ENCODE results near the gene ATP8B3. TPM values are rescaled to one million over a fixed set of nuclear protein-coding genes. Genes with fewer than 3 reads are reported as not detected.

ATP8B3 gene
- total and polyA plus RNA-seq, 10 donors: 1.9 to 10.1 (median 5.6) TPM

DNA sequence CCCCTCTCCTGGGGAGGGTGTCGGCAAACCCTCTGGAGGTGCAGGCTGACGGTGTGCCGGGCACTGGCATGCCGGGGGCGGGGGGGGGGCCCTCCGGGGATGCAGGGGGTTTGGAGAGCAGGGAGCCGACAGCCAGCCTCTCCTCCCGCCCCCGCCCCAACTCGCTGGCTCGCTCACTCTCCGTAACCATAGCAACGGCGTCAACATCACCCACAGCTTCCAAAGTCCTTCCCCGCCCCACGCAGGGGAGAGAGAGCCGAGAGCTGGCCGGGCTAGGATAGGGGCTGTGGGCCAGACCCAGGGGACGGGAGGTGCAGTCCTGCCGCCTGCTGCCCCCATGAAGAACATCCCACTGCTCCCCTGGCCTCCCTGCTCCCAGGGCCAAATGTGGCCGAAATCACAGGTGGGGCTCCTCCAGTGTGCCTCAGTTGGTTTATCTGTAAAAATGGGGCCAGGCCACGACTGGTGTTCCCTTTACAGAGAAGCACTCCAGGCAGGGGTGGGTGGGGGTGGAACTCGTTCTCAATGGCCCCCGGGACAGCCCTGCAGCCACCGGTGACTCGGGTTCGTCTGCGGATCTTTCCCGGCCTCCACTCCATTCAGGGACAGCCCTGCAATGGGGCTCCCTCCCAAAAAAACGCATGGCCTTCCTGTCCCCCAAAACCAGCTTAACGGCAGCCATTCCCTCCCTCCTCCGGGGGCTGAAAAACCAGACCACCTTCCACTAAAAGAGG is 48.1 kb upstream of the ATP8B3 start:
- peak overlapping the region in 5 of 8 donors; percentile 46 to 99 (median 97) for H3K27ac ChIP-seq
- intact Hi-C loops (cut with DNase I; ENCODE audit: low total_unique reads): no loop called here
- H3K36me3 ChIP-seq: no peaks in the 10 kb centered on the region
- TF ChIP-seq POLR2AphosphoS5 (IDR thresholded peaks at IDR 0.05): no peak
- H3K9me3 ChIP-seq: no peaks in the 10 kb centered on the region
- peaks cover 47 to 83% (median 80%) of the 10 kb centered on the region in 6 donors for H3K4me1 ChIP-seq
- 44 to 76% (median 47%) methylated on average over 10 to 32 of the region's 32 CpGs for WGBS, 5 donors
- peak overlapping the region in 1 of 8 donors; percentile 81 for H3K4me3 ChIP-seq
- no peak for DNase-seq
- H3K27me3 ChIP-seq (replicated peaks in 1 of 7): no peaks in the 10 kb centered on the region

DNA sequence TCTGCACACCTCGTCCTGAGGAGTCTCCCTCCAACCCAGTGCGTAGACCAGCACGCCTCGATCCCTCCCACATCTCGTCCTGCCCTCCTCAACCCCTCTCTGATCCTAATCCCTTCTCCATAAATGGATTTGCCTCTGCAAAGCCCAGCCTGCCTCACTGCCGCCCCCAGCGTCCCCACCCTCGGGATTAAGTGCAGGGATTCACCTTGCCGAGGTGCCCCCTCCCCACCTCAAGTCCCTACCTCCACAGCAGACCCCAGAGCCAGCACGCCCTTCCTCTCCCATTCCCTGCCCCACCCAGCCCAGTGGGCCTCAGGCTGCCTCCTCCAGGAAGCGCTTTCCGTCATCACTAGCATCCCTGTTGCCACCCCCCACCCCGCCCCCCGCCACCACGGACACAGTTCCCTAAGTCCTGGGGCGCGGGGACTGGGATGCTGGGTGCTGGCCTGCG is 47.3 kb upstream of the ATP8B3 start:
- peak overlapping the region in 6 of 8 donors; percentile 46 to 99 (median 96) for H3K27ac ChIP-seq
- no peak for DNase-seq
- intact Hi-C loops (cut with DNase I; ENCODE audit: low total_unique reads): no loop called here
- 64 to 75% (median 69%) methylated on average over 17 to 18 of the region's 18 CpGs for WGBS, 5 donors
- peaks cover 0 to 2% (median under 1%) of the 10 kb centered on the region in 6 donors for H3K36me3 ChIP-seq
- H3K4me3 ChIP-seq: no peak overlapping the region
- TF ChIP-seq POLR2AphosphoS5 (IDR thresholded peaks at IDR 0.05): peak in 1 of 3 donors; percentile 23
- TF ChIP-seq POLR2A (IDR thresholded peaks at IDR 0.05): no peak
- TF ChIP-seq, protein P1, sequence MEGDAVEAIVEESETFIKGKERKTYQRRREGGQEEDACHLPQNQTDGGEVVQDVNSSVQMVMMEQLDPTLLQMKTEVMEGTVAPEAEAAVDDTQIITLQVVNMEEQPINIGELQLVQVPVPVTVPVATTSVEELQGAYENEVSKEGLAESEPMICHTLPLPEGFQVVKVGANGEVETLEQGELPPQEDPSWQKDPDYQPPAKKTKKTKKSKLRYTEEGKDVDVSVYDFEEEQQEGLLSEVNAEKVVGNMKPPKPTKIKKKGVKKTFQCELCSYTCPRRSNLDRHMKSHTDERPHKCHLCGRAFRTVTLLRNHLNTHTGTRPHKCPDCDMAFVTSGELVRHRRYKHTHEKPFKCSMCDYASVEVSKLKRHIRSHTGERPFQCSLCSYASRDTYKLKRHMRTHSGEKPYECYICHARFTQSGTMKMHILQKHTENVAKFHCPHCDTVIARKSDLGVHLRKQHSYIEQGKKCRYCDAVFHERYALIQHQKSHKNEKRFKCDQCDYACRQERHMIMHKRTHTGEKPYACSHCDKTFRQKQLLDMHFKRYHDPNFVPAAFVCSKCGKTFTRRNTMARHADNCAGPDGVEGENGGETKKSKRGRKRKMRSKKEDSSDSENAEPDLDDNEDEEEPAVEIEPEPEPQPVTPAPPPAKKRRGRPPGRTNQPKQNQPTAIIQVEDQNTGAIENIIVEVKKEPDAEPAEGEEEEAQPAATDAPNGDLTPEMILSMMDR (IDR thresholded peaks at IDR 0.05 in 8 of 11, conservative IDR thresholded peaks at IDR 0.05 in 3 of 11): no peak
- no peaks in the 10 kb centered on the region for H3K27me3 ChIP-seq (replicated peaks in 1 of 7)
- H3K9me3 ChIP-seq: no peaks in the 10 kb centered on the region
- H3K4me1 ChIP-seq: peaks cover 49 to 83% (median 81%) of the 10 kb centered on the region in 6 donors

DNA sequence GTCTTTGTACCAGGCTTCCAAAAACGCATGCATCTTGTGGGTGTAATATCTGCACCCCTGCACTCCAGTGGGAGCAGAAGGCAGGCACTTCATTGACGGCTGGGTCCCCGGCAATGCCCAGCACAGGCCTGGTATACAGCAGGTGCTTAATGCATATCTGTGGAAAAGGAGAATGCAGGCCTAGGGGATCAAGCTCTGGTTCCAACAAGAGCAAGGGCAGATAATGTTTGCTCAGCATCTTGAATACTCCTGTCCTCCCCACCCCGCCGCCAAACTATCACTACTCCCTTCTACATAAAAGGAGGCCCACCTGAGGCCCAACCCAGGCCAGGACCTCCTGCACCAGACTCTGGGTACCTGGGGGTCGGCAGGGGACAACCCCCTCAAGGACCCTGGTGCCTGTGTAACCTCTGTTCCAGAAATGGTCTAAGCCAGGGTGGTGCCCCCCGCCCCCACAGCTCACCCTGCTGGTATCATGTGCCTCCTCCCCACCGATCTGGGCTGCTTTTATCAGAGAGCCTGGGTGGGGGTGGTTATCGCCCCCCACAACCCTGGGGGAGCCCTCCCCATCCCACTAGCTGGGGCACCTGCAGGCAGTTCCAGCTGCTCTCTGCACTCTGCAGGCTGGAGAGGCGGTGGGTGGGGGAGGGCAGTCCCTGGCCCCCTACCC is 46.5 kb upstream of the ATP8B3 start:
- Histone ChIP-seq H3K4me1 (peaks cover 58 to 90% (median 89%) of the 10 kb centered on the region in 6 donors), H3K27ac (peak overlapping the region in 6 of 8 donors; percentile 94 to 99 (median 96)), H3K27me3 (replicated peaks in 1 of 7) (no peaks in the 10 kb centered on the region), H3K36me3 (peaks cover 0 to 9% (median 6%) of the 10 kb centered on the region in 6 donors), H3K9me3 (no peaks in the 10 kb centered on the region), H3K4me3 (peak overlapping the region in 1 of 8 donors; percentile 82)
- 54 to 64% (median 55%) methylated on average over 4 to 10 of the region's 10 CpGs for WGBS, 5 donors
- DNase-seq: no peak
- intact Hi-C loops (cut with DNase I; ENCODE audit: low total_unique reads): no loop called here
- TF ChIP-seq POLR2AphosphoS5 (IDR thresholded peaks at IDR 0.05): no peak
- no peak for TF ChIP-seq POLR2A (IDR thresholded peaks at IDR 0.05)
- TF ChIP-seq, protein P1 (IDR thresholded peaks at IDR 0.05 in 8 of 11, conservative IDR thresholded peaks at IDR 0.05 in 3 of 11): no peak

DNA sequence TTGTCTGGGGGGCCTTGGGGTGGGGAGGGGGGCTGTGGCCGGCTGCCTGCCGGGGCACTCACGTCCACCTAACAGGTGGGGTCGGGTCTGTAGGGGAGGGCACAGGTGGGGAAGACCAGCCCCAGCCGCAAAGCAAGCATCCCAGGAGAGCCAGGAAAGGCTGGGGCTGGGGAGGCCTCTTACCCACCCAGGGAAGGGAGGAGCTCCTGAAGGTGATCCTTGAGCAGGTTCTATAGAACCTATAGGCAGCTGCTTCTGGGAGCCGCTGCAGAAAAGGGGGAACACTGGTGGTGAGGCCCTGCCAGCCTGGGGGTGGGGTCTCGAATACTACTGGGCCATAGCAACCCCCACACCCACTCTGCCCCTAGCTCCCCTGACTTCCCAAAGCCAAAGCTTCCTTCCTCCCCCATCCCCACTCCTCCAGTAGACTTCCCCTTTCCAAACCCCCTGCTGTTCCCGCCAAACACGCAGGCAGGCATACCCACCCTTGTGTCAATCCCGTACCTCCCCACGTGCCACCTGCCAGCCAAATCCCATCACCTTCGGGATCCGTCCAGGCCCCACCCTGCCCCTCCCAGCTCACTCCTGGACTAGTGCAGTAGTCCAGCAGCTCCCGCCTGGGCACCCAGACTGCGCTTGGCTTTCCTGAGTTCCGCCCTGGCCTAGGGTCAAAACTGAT is 45.7 kb upstream of the ATP8B3 start:
- Histone ChIP-seq H3K27ac (peak overlapping the region; percentile 80 to 99 (median 95)), H3K27me3 (replicated peaks in 1 of 7) (no peaks in the 10 kb centered on the region), H3K9me3 (no peaks in the 10 kb centered on the region), H3K4me3 (peak overlapping the region in 7 of 8 donors; percentile 42 to 82 (median 54)), H3K36me3 (peaks cover 0 to 9% (median 6%) of the 10 kb centered on the region in 6 donors), H3K4me1 (peaks cover 64 to 98% (median 97%) of the 10 kb centered on the region in 6 donors)
- 22 to 44% (median 37%) methylated on average over 15 to 16 of the region's 16 CpGs for WGBS, 5 donors
- intact Hi-C loops (cut with DNase I; ENCODE audit: low total_unique reads): no loop called here
- TF ChIP-seq, protein P1 (IDR thresholded peaks at IDR 0.05 in 8 of 11, conservative IDR thresholded peaks at IDR 0.05 in 3 of 11): no peak
- DNase-seq: no peak

Measured in spleen (tissue), 11 donors.